ENCODE measurements around the gene PAK1IP1. TPM values are rescaled to one million over a fixed set of nuclear protein-coding genes. Genes with fewer than 3 reads are reported as not detected.

The PAK1IP1 gene
- total RNA-seq, 2 donors from 2014 or later, result 6.6 to 16.3 TPM

DNA sequence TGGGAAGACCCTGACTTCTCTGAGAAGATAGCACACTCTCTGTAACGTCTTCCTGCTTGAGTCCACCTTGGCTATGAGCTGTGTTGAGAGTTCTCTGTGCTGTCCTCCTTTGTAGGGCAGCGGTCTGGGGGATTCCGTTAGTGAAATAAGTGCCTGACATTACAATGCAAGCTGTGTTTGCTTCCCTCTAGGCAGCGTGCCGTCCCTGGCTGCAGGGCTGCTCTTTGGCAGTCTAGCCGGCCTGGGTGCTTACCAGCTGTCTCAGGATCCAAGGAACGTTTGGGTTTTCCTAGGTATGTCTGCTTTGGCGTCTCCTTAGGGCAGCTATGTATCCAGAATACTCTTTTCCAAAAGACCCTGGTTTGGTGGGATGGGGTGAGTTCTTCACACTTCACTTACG lies 30.9 kb downstream of the PAK1IP1 start:
- Histone ChIP-seq H3K27me3 (no peaks in the 10 kb centered on the region), H3K4me3 (no peak overlapping the region), H3K27ac (no peak overlapping the region), H3K36me3 (no peaks in the 10 kb centered on the region), H3K9me3 (no peaks in the 10 kb centered on the region), H3K9ac (ENCODE audit: low read depth in 2 of 2, low read length in 2 of 2) (no peak overlapping the region), H3K4me1 (peaks cover 4% of the 10 kb centered on the region)
- intact Hi-C loops (cut with DNase I), result no loop called here
- TF ChIP-seq, protein P1, sequence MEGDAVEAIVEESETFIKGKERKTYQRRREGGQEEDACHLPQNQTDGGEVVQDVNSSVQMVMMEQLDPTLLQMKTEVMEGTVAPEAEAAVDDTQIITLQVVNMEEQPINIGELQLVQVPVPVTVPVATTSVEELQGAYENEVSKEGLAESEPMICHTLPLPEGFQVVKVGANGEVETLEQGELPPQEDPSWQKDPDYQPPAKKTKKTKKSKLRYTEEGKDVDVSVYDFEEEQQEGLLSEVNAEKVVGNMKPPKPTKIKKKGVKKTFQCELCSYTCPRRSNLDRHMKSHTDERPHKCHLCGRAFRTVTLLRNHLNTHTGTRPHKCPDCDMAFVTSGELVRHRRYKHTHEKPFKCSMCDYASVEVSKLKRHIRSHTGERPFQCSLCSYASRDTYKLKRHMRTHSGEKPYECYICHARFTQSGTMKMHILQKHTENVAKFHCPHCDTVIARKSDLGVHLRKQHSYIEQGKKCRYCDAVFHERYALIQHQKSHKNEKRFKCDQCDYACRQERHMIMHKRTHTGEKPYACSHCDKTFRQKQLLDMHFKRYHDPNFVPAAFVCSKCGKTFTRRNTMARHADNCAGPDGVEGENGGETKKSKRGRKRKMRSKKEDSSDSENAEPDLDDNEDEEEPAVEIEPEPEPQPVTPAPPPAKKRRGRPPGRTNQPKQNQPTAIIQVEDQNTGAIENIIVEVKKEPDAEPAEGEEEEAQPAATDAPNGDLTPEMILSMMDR (IDR thresholded peaks at IDR 0.05), result no peak
- no peak for DNase-seq

DNA sequence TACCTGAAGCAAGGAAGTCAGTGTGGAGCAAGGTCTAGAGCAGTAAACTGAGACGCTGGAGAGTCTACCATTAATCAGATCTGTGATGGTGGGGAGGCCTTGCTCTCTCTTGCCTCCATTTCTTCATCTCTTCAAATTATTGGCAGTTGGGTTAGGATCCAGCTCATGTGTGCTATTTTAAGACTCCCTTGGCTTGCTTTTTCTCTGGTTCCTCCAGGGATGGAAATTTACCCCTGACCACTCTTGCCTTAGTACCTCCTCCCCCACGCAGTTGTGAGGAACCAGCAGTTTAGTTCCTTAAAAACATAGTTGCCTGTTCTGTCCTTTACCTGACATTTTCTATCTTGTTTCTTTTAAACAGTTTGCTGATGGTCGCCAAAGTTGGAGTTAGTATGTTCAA lies 35.5 kb downstream of the PAK1IP1 start:
- Histone ChIP-seq H3K27me3 (no peaks in the 10 kb centered on the region), H3K4me3 (no peak overlapping the region), H3K9ac (ENCODE audit: low read depth in 2 of 2, low read length in 2 of 2) (no peak overlapping the region), H3K27ac (no peak overlapping the region), H3K4me1 (no peaks in the 10 kb centered on the region), H3K36me3 (peaks cover 4% of the 10 kb centered on the region), H3K9me3 (no peaks in the 10 kb centered on the region)
- intact Hi-C loops (cut with DNase I), result no loop called here
- DNase-seq, result no peak
- TF ChIP-seq, protein P1 (IDR thresholded peaks at IDR 0.05), result no peak

DNA sequence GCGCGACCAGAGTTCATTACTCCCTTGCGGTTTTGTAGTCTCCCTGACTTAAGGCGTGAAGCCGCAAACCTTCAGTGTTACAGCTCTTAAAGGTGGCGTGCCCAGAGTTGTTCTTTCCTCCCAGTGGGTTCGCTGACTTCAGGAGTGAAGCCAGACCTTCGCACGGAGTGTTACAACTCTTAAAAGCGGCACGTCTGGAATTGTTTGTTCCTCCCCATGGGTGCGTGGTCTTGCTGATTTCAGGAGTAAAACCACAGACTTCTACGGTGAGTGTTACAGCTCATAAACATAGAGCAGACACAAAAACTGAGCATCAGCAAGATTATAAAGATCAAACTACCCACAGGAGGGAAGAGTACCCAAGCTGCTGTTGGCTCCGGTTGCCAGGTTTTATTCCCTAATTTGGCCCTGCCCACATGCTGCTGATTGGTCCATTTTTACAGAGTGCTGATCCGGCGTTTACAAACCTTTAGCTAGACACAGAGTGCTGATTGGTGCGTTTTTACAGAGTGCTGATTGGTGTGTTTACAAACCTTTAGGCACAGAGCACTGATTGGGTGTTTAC lies 38.5 kb downstream of the PAK1IP1 start:
- Histone ChIP-seq H3K4me3 (no peak overlapping the region), H3K9ac (ENCODE audit: low read depth in 2 of 2, low read length in 2 of 2) (no peak overlapping the region), H3K9me3 (no peaks in the 10 kb centered on the region), H3K4me1 (no peaks in the 10 kb centered on the region), H3K27me3 (no peaks in the 10 kb centered on the region), H3K36me3 (peaks cover 4% of the 10 kb centered on the region), H3K27ac (no peak overlapping the region)
- intact Hi-C loops (cut with DNase I), result no loop called here
- TF ChIP-seq, protein P1 (IDR thresholded peaks at IDR 0.05), result no peak
- DNase-seq, result no peak

DNA sequence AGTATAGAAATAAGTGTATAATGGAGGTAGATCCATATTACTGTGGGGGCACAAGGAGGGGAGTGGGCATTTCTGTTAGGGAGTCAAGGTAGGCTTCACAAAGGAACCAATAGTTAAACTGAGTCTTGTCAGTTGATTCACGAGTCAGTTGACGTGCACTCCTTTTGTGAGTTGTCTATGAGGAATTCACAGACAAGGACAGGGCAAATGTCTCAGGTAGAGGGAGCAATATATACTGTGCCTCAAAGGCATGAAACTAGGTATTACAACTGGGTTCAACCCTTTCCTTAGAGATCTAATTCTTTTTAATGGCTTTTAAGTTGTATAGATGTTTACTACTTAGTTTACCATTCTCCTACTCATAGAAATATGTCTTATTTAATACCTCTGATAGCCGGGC lies 39.1 kb downstream of the PAK1IP1 start:
- intact Hi-C loops (cut with DNase I), result no loop called here
- no peaks in the 10 kb centered on the region for H3K27me3 ChIP-seq
- no peak overlapping the region for H3K9ac ChIP-seq (ENCODE audit: low read depth in 2 of 2, low read length in 2 of 2)
- no peak overlapping the region for H3K4me3 ChIP-seq
- H3K4me1 ChIP-seq, result no peaks in the 10 kb centered on the region
- H3K27ac ChIP-seq, result no peak overlapping the region
- no peaks in the 10 kb centered on the region for H3K9me3 ChIP-seq
- DNase-seq, result no peak
- TF ChIP-seq, protein P1 (IDR thresholded peaks at IDR 0.05), result no peak
- H3K36me3 ChIP-seq, result peaks cover 4% of the 10 kb centered on the region

DNA sequence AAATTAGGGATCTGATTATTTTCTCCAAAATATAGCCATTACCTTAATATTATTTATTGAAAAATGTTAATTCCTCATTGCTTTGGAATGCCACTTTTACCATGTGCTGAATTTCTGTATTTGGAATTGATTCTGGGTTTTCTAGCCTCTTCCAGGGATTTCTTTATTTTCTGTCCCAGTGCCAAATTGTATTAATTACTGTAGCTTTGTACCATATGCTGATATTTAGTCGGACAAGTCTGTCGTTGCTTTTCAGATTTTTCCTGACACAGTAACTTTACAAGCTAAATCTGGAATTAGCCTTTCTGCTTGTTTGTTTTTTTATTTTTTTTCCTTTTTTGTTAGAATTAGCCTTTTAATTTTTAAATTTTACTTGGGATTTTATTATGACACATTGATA lies 42.0 kb downstream of the PAK1IP1 start:
- intact Hi-C loops (cut with DNase I), result no loop called here

More for the DNA sequence above, 42.0 kb downstream of the PAK1IP1 start:
- Histone ChIP-seq H3K4me3 (no peak overlapping the region), H3K9ac (ENCODE audit: low read depth in 2 of 2, low read length in 2 of 2) (no peak overlapping the region), H3K36me3 (peaks cover 4% of the 10 kb centered on the region), H3K9me3 (no peaks in the 10 kb centered on the region), H3K4me1 (no peaks in the 10 kb centered on the region), H3K27me3 (no peaks in the 10 kb centered on the region), H3K27ac (no peak overlapping the region)
- TF ChIP-seq, protein P1 (IDR thresholded peaks at IDR 0.05), result no peak
- no peak for DNase-seq
